ENCODE data around the gene MRPL1. TPM values are rescaled to one million over a fixed set of nuclear protein-coding genes. Genes with fewer than 3 reads are reported as not detected.

Gene MRPL1
- total RNA-seq, 2 experiments from 2014 or later, result 22.6 to 37.4 TPM

DNA sequence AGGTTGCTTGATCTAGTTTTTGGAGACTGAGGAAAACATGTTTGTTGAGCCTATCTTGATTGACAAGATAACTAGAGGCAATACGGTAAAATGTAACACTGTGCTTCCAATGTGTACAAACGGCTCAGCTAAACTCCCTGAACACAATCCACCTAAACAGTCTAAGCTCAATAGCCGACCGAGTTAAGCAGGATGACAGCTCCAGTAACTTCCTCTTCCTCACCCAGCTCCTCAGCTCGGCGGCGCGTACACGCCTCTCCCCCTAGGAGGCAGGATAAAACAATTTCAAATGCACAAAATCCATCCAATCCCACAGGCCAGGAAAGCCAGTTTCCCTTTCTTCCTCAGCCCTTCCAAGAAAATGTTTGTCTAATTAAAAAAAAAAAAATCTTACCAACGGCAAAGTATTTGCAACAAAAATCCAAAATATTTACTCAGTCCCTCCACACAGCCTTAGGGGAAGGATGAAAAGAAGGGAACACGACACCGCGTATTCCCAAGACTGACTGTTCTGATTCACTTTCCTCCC is 44.5 kb upstream of the MRPL1 start:
- peak; percentile 82 for DNase-seq (ENCODE audit: low spot score)
- H3K4me1 ChIP-seq (ENCODE audit: insufficient read depth, low read length, poor library complexity, severe bottlenecking), result peaks cover 65% of the 10 kb centered on the region
- H3K4me3 ChIP-seq (ENCODE audit: low read depth, low read length, poor library complexity, severe bottlenecking), result peak overlapping the region; percentile 95
- ChIA-PET POLR2A (interaction anchor here (0.6 to 2.9 kb wide), 18 partner anchors 10 to 952 kb away, joined by 3 to 40 read pairs (median 4); partner anchors contain the start of gene MRPL1), CTCF (ENCODE audit: unreplicated experiment) (interaction anchor here (0.8 to 1.3 kb wide), 5 partner anchors 9 to 92 kb away, joined by 3 to 12 read pairs (median 4); partner anchors contain the start of gene MRPL1)
- H3K36me3 ChIP-seq (ENCODE audit: insufficient read depth, low read length), result peaks cover 18% of the 10 kb centered on the region
- H3K27ac ChIP-seq (ENCODE audit: low read depth, low read length, poor library complexity, severe bottlenecking), result peak overlapping the region; percentile 94
- H3K9me2 ChIP-seq (ENCODE audit: insufficient read depth, low read length), result no peaks in the 10 kb centered on the region
- TSS peak; percentile 40 for BruUV-seq (replicated peaks)
- peaks cover 10% of the 10 kb centered on the region; the same call in 1 of the 2 replicates for H3K9me3 ChIP-seq (ENCODE audit: low read length)
- TF ChIP-seq, protein P1, sequence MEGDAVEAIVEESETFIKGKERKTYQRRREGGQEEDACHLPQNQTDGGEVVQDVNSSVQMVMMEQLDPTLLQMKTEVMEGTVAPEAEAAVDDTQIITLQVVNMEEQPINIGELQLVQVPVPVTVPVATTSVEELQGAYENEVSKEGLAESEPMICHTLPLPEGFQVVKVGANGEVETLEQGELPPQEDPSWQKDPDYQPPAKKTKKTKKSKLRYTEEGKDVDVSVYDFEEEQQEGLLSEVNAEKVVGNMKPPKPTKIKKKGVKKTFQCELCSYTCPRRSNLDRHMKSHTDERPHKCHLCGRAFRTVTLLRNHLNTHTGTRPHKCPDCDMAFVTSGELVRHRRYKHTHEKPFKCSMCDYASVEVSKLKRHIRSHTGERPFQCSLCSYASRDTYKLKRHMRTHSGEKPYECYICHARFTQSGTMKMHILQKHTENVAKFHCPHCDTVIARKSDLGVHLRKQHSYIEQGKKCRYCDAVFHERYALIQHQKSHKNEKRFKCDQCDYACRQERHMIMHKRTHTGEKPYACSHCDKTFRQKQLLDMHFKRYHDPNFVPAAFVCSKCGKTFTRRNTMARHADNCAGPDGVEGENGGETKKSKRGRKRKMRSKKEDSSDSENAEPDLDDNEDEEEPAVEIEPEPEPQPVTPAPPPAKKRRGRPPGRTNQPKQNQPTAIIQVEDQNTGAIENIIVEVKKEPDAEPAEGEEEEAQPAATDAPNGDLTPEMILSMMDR (conservative IDR thresholded peaks at IDR 0.05; ENCODE audit: low read length), result peak; percentile 77
- no peak for TF ChIP-seq EZH2phosphoT487 (IDR thresholded peaks at IDR 0.05; ENCODE audit: borderline replicate concordance, low read depth, low read length)
- H2AFZ ChIP-seq (ENCODE audit: low read length), result peak overlapping the region; percentile 3; the same call in 1 of the 2 replicates
- intact Hi-C loops (cut with micrococcal nuclease; ENCODE audit: unreplicated experiment), result loop anchor here (1.0 to 5.0 kb wide), 2 partner anchors 44 to 959 kb away; partner anchors contain the start of genes BMP2K and MRPL1
- H3K79me2 ChIP-seq (ENCODE audit: insufficient read depth, low read depth, low read length), result peaks cover 78% of the 10 kb centered on the region
- H3K4me2 ChIP-seq (ENCODE audit: low read length), result peak overlapping the region; percentile 76
- H4K20me1 ChIP-seq (ENCODE audit: insufficient read depth, low read length), result no peaks in the 10 kb centered on the region; the same call in 1 of the 2 replicates

DNA sequence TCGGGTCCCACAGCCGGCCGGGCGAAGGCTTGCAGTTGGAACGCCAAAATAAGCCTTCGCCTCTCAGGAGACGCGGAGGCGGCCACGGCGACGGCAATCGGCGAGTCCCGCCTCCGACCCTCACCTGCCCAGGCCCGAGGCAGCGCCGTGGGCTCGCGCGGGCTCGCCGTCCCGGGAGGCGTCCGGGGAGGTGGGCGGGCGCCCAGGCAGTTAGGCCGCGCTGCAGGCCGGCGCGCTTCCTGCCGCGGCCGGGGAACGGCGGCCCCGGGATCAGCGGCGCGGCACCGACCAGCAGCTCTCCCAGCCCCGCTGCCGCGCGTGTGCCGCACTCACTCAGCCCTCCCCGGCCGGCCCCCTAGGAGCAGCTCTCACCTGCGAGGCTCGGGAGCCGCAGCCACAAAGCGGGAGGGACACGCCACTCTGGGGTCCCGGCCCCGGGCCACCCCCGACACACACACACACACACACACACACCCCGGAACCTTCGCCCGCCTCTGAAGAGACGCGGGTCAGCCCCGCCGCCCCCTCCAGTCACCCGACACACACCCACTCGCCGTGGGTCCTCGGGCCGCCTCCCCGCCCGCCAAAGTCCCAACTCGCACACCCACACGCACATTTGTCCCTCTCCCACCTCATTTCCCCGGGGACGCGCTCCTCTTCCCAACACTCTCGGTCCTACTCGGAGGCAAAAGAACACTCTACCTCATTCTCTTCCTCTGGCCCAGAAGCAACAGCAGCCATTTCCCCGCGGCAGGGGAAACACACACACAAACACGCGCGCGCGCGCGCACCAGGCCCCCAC is 43.8 kb upstream of the MRPL1 start, which contains the start of gene CNOT6L:
Gene CNOT6L, minus strand, starts transcription at position 767 of the 802 bp plus-strand sequence. Its CDS starts 60 bp downstream, at position 707.
- peaks cover 65% of the 10 kb centered on the region for H3K4me1 ChIP-seq (ENCODE audit: insufficient read depth, low read length, poor library complexity, severe bottlenecking)
- H3K79me2 ChIP-seq (ENCODE audit: insufficient read depth, low read depth, low read length), result peaks cover 71% of the 10 kb centered on the region
- no TSS peak for BruUV-seq (replicated peaks)
- POLR2A ChIA-PET, result interaction anchor here (0.6 to 2.9 kb wide), 9 partner anchors 9 to 866 kb away, joined by 3 to 40 read pairs (median 5); partner anchors contain the start of gene MRPL1
- intact Hi-C loops (cut with micrococcal nuclease; ENCODE audit: unreplicated experiment), result loop anchor here (1.0 to 5.0 kb wide), 2 partner anchors 43 to 958 kb away; partner anchors contain the start of genes BMP2K and MRPL1
- CTCF ChIA-PET (ENCODE audit: unreplicated experiment), result no interaction called here
- peak within 1 kb of the TSS; percentile 95 for H3K4me3 ChIP-seq (ENCODE audit: low read depth, low read length, poor library complexity, severe bottlenecking)
- DNase-seq (ENCODE audit: low spot score), result peak; percentile 79
- peak within 1 kb of the TSS; percentile 94 for H3K27ac ChIP-seq (ENCODE audit: low read depth, low read length, poor library complexity, severe bottlenecking)
- peaks cover 4% of the 10 kb centered on the region; the same call in 1 of the 2 replicates for H3K9me3 ChIP-seq (ENCODE audit: low read length)
- no peaks in the 10 kb centered on the region; the same call in 1 of the 2 replicates for H4K20me1 ChIP-seq (ENCODE audit: insufficient read depth, low read length)
- peak within 1 kb of the TSS; percentile 90 for H3K4me2 ChIP-seq (ENCODE audit: low read length)
- H3K36me3 ChIP-seq (ENCODE audit: insufficient read depth, low read length), result peaks cover 12% of the 10 kb centered on the region
- no peak for TF ChIP-seq EZH2phosphoT487 (IDR thresholded peaks at IDR 0.05; ENCODE audit: borderline replicate concordance, low read depth, low read length)
- TF ChIP-seq, protein P1 (conservative IDR thresholded peaks at IDR 0.05; ENCODE audit: low read length), result no peak
- peak within 1 kb of the TSS; percentile 65; the same call in 1 of the 2 replicates for H2AFZ ChIP-seq (ENCODE audit: low read length)
- H3K9me2 ChIP-seq (ENCODE audit: insufficient read depth, low read length), result no peaks in the 10 kb centered on the region
